ENCODE measurements around the gene NUP210. TPM values are rescaled to one million over a fixed set of nuclear protein-coding genes. Genes with fewer than 3 reads are reported as not detected.
"Not testable (repeated sequence)": the region's sequence is repeated elsewhere in the genome, so short reads cannot be mapped to it uniquely, and the experiment has no call there.

Gene NUP210
- total and polyA plus RNA-seq, 8 donors: 16.0 to 23.5 (median 18.1) TPM

GRCh38 chr3:13440204-13440817 is 20.2 kb upstream of the NUP210 start:
- DNase-seq (no peak), ATAC-seq (no peak)
- Histone ChIP-seq H3K36me3 (no peaks in the 10 kb centered on the region), H3K4me3 (no peak overlapping the region), H3K27ac (no peak overlapping the region), H3K9me3 (no peaks in the 10 kb centered on the region), H3K27me3 (peaks cover 0 to 6% of the 10 kb centered on the region in 2 donors), H3K4me1 (no peaks in the 10 kb centered on the region)
- TF ChIP-seq CTCF (IDR thresholded peaks at IDR 0.05): no peak
- intact Hi-C loops (cut with DNase I): no loop called here

- ATAC-seq; intact Hi-C loops (cut with DNase I); H3K27me3 ChIP-seq; H3K27ac ChIP-seq; H3K4me1 ChIP-seq; H3K36me3 ChIP-seq; H3K9me3 ChIP-seq; DNase-seq; H3K4me3 ChIP-seq: not testable (repeated sequence)
Measured at GRCh38 chr3:13436213-13436612, 16.1 kb upstream of the NUP210 start.

- intact Hi-C loops (cut with DNase I): no loop called here
- no peak for TF ChIP-seq CTCF (IDR thresholded peaks at IDR 0.05)
- no peak overlapping the region for H3K27ac ChIP-seq
- DNase-seq: no peak
- no peak for ATAC-seq
- H3K9me3 ChIP-seq: no peaks in the 10 kb centered on the region
- H3K4me3 ChIP-seq: no peak overlapping the region
- H3K27me3 ChIP-seq: peaks cover 0 to 6% of the 10 kb centered on the region in 2 donors
- H3K36me3 ChIP-seq: no peaks in the 10 kb centered on the region
- no peaks in the 10 kb centered on the region for H3K4me1 ChIP-seq
Measured at GRCh38 chr3:13433912-13434311, 13.8 kb upstream of the NUP210 start.

- intact Hi-C loops (cut with DNase I): no loop called here
- Histone ChIP-seq H3K9me3 (no peaks in the 10 kb centered on the region), H3K27me3 (peaks cover 0 to 6% of the 10 kb centered on the region in 2 donors), H3K4me1 (no peaks in the 10 kb centered on the region), H3K27ac (no peak overlapping the region), H3K36me3 (no peaks in the 10 kb centered on the region), H3K4me3 (no peak overlapping the region)
- TF ChIP-seq CTCF (IDR thresholded peaks at IDR 0.05): no peak
- ATAC-seq (no peak), DNase-seq (no peak)
Measured at GRCh38 chr3:13432093-13432492, 12.0 kb upstream of the NUP210 start.

- H3K4me3 ChIP-seq; intact Hi-C loops (cut with DNase I); H3K9me3 ChIP-seq; ATAC-seq; H3K27me3 ChIP-seq; DNase-seq; H3K4me1 ChIP-seq; H3K27ac ChIP-seq; H3K36me3 ChIP-seq: not testable (repeated sequence)
Measured at GRCh38 chr3:13430411-13430875, 10.3 kb upstream of the NUP210 start.

- intact Hi-C loops (cut with DNase I): no loop called here
- Histone ChIP-seq H3K4me3 (no peak overlapping the region), H3K4me1 (no peaks in the 10 kb centered on the region), H3K36me3 (no peaks in the 10 kb centered on the region), H3K27ac (no peak overlapping the region), H3K9me3 (no peaks in the 10 kb centered on the region), H3K27me3 (no peaks in the 10 kb centered on the region)
- no peak for DNase-seq
- ATAC-seq: no peak
- no peak for TF ChIP-seq CTCF (IDR thresholded peaks at IDR 0.05)
Measured at GRCh38 chr3:13429631-13430291, 9.6 kb upstream of the NUP210 start.

GRCh38 chr3:13428678-13429077 is 8.6 kb upstream of the NUP210 start:
- ATAC-seq; intact Hi-C loops (cut with DNase I): not testable (repeated sequence)

More at GRCh38 chr3:13428678-13429077, 8.6 kb upstream of the NUP210 start:
- not testable (repeated sequence) for H3K27me3 ChIP-seq, H3K36me3 ChIP-seq, H3K27ac ChIP-seq, DNase-seq, H3K4me1 ChIP-seq, H3K4me3 ChIP-seq, H3K9me3 ChIP-seq
